ENCODE data around the gene COL4A6.

DNA sequence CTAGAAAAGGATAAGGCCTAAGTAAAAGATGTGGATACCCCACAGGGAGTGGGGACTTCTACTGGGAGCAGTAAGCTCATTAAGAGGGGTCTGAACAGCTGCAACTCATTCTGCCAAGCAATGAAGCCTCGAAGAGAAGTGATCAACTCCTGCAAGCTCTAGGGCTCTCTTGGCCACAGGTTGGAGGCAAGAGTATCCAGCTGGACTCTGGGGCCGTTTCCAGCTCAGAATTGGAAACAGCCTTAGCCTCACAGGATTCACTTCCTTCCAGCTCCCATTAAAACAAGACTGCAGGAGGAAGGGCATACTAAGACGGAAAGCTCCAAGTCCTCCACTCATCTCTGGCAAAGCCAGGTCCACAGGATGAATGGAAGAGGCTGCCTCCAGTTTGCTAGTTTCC, 220.3 kb downstream of the COL4A6 start:
- TF ChIP-seq POLR2AphosphoS5 (IDR thresholded peaks at IDR 0.05; ENCODE audit: low read depth, low read length) (no peak), TCF7L2 (IDR thresholded peaks at IDR 0.05; ENCODE audit: borderline replicate concordance, extremely low read depth, insufficient read depth, insufficient read length) (no peak), CEBPB (IDR thresholded peaks at IDR 0.05; ENCODE audit: low read depth) (no peak), FOSL1 (IDR thresholded peaks at IDR 0.05; ENCODE audit: low read depth) (no peak), EZH2 (IDR thresholded peaks at IDR 0.05) (no peak), POLR2A (IDR thresholded peaks at IDR 0.05; ENCODE audit: borderline replicate concordance, extremely low read depth, insufficient read depth, insufficient read length) (no peak), REST (IDR thresholded peaks at IDR 0.05; ENCODE audit: low read depth) (no peak), SIN3A (IDR thresholded peaks at IDR 0.05; ENCODE audit: low read depth) (no peak)
- TF ChIP-seq, protein P1, sequence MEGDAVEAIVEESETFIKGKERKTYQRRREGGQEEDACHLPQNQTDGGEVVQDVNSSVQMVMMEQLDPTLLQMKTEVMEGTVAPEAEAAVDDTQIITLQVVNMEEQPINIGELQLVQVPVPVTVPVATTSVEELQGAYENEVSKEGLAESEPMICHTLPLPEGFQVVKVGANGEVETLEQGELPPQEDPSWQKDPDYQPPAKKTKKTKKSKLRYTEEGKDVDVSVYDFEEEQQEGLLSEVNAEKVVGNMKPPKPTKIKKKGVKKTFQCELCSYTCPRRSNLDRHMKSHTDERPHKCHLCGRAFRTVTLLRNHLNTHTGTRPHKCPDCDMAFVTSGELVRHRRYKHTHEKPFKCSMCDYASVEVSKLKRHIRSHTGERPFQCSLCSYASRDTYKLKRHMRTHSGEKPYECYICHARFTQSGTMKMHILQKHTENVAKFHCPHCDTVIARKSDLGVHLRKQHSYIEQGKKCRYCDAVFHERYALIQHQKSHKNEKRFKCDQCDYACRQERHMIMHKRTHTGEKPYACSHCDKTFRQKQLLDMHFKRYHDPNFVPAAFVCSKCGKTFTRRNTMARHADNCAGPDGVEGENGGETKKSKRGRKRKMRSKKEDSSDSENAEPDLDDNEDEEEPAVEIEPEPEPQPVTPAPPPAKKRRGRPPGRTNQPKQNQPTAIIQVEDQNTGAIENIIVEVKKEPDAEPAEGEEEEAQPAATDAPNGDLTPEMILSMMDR (IDR thresholded peaks at IDR 0.05 in 2 of 3, conservative IDR thresholded peaks at IDR 0.05 in 1 of 3; ENCODE audit: borderline replicate concordance in 1 of 3, insufficient read depth in 1 of 3, low read depth in 2 of 3, low read length in 2 of 3) = no peak
- TF ChIP-seq, protein P2, sequence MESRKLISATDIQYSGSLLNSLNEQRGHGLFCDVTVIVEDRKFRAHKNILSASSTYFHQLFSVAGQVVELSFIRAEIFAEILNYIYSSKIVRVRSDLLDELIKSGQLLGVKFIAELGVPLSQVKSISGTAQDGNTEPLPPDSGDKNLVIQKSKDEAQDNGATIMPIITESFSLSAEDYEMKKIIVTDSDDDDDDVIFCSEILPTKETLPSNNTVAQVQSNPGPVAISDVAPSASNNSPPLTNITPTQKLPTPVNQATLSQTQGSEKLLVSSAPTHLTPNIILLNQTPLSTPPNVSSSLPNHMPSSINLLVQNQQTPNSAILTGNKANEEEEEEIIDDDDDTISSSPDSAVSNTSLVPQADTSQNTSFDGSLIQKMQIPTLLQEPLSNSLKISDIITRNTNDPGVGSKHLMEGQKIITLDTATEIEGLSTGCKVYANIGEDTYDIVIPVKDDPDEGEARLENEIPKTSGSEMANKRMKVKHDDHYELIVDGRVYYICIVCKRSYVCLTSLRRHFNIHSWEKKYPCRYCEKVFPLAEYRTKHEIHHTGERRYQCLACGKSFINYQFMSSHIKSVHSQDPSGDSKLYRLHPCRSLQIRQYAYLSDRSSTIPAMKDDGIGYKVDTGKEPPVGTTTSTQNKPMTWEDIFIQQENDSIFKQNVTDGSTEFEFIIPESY (IDR thresholded peaks at IDR 0.05; ENCODE audit: extremely low read depth, insufficient replicate concordance, low read length) = no peak
